H1 (cell line): ENCODE results near the gene ANO9. TPM values are rescaled to one million over a fixed set of nuclear protein-coding genes. Genes with fewer than 3 reads are reported as not detected.

ENCODE experiments used
- CTCF ChIA-PET: fragments of 300-600 bp; sonication (Branson Sonifier 250); formaldehyde crosslinking; loops from one replicate; lab custom pipeline; 2021; ENCODE audit not compliant: partially characterized antibody; lab: Charles Lee
- POLR2A ChIA-PET: fragments of 300-600 bp; sonication (Branson Sonifier 250); formaldehyde crosslinking; loops from one replicate; lab custom pipeline; 2021; ENCODE audit warnings: inconsistent platforms; ENCODE audit not compliant: partially characterized antibody; lab: Charles Lee
- DNase-seq, 2 experiments: peaks; one replicate each; pipeline versions ENCODE4 v3.0.0 to v3.0.0-alpha.2; 2010 to 2022; ENCODE audit warnings: low spot score in 2 of 2, low read depth in 1 of 2, mixed read lengths in 1 of 2
- FAIRE-seq: peaks from 2 replicates; lab custom pipeline; 2011; peaks lifted over from hg19 to GRCh38; lab: Jason Lieb, UNC
- H2AFZ ChIP-seq: 2 replicates; pipeline ENCODE4 v1.8.1; 2012; ENCODE audit warnings: low read length, inconsistent platforms
- H2AK5ac ChIP-seq: 2 replicates; pipeline ENCODE4 v1.6.1; 2013; ENCODE audit warnings: low read depth, low read length
- H2BK120ac ChIP-seq: replicated peaks from 2 replicates; pipeline ENCODE3; 2013; ENCODE audit warnings: low read depth, low read length, inconsistent platforms
- H2BK12ac ChIP-seq: 2 replicates; pipeline ENCODE4 v1.6.1; 2013; ENCODE audit warnings: low read depth, low read length
- H2BK15ac ChIP-seq: 2 replicates; pipeline ENCODE4 v1.6.1; 2013; ENCODE audit warnings: low read length
- H2BK20ac ChIP-seq: 2 replicates; pipeline ENCODE4 v1.6.1; 2013; ENCODE audit warnings: low read length
- H2BK5ac ChIP-seq: 2 replicates; pipeline ENCODE4 v1.6.1; 2013; ENCODE audit warnings: low read depth, low read length
- H3K14ac ChIP-seq: 2 replicates; pipeline ENCODE4 v1.6.1; 2013; ENCODE audit warnings: inconsistent platforms; ENCODE audit not compliant: insufficient read length
- H3K18ac ChIP-seq: 2 replicates; pipeline ENCODE4 v1.6.1; 2013; ENCODE audit warnings: low read length; ENCODE audit errors: extremely low read depth
- H3K23ac ChIP-seq: 2 replicates; pipeline ENCODE4 v1.6.1; 2013; ENCODE audit warnings: inconsistent platforms; ENCODE audit not compliant: insufficient read length
- H3K23me2 ChIP-seq: 2 replicates; pipeline ENCODE4 v1.6.1; 2013; ENCODE audit warnings: low read depth, low read length
- H3K27ac ChIP-seq: 2 replicates; pipeline ENCODE4 v1.6.1; 2011; ENCODE audit warnings: low read depth, low read length, inconsistent platforms
- H3K27me3 ChIP-seq, 4 experiments: replicated peaks in 1 of 4; 1 replicate in 1 of 4; 2 replicates in 3 of 4; pipeline versions ENCODE4 v1.6.1 to v1.8.1; 2011 to 2013; ENCODE audit warnings: low read length in 3 of 4, mild to moderate bottlenecking in 3 of 4, inconsistent platforms in 2 of 4, mixed read lengths in 2 of 4, moderate library complexity in 1 of 4; ENCODE audit not compliant: control insufficient read depth in 3 of 4, insufficient read depth in 3 of 4; ENCODE audit errors: extremely low read depth in 1 of 4
- H3K36me3 ChIP-seq, 4 experiments: 2 replicates each; pipeline versions ENCODE4 v1.6.1 to v1.8.1; 2011 to 2013; ENCODE audit warnings: mild to moderate bottlenecking in 4 of 4, low read length in 3 of 4, moderate library complexity in 2 of 4, control low read depth in 1 of 4, inconsistent platforms in 1 of 4; ENCODE audit not compliant: insufficient read depth in 4 of 4, control insufficient read depth in 2 of 4
- H3K4ac ChIP-seq: replicated peaks from 2 replicates; pipeline ENCODE3; 2013; ENCODE audit warnings: low read length, low read depth, mixed read lengths, inconsistent platforms; ENCODE audit not compliant: insufficient read length
- H3K4me1 ChIP-seq, 4 experiments: replicated peaks in 1 of 4; 1 replicate in 1 of 4; 2 replicates in 3 of 4; pipeline versions ENCODE4 v1.6.1 to v1.8.1; 2011 to 2013; ENCODE audit warnings: low read length in 3 of 4, inconsistent platforms in 2 of 4, mixed read lengths in 1 of 4; ENCODE audit not compliant: insufficient read depth in 4 of 4, control insufficient read depth in 3 of 4
- H3K4me2 ChIP-seq, 2 experiments: 2 replicates each; pipeline versions ENCODE4 v1.6.1 to v1.8.1; 2011 to 2013; ENCODE audit warnings: low read depth in 2 of 2, low read length in 2 of 2, control low read depth in 1 of 2, inconsistent platforms in 1 of 2, mild to moderate bottlenecking in 1 of 2; ENCODE audit not compliant: insufficient read depth in 1 of 2
- H3K4me3 ChIP-seq, 4 experiments: fragments of 200-600, 300-600 bp in 1 of 4; sonication (generic), shearing (Covaris generic), sonication (Bioruptor Twin) in 1 of 4; 2 replicates each; pipeline versions ENCODE4 v1.5.1 to v1.8.1; 2011 to 2016; ENCODE audit warnings: low read length in 4 of 4, low read depth in 3 of 4, control low read depth in 2 of 4, inconsistent platforms in 2 of 4, mild to moderate bottlenecking in 2 of 4, mixed read lengths in 1 of 4, moderate library complexity in 1 of 4; ENCODE audit not compliant: insufficient read depth in 2 of 4; ENCODE audit errors: extremely low read depth in 1 of 4
- H3K56ac ChIP-seq: replicated peaks from 2 replicates; pipeline ENCODE3; 2013; ENCODE audit warnings: low read depth, mild to moderate bottlenecking, mixed read lengths, low read length, inconsistent platforms; ENCODE audit not compliant: insufficient read length
- H3K79me1 ChIP-seq: 2 replicates; pipeline ENCODE4 v1.6.1; 2013; ENCODE audit warnings: low read depth, low read length, control low read depth
- H3K79me2 ChIP-seq, 2 experiments: 2 replicates each; pipeline versions ENCODE4 v1.6.1 to v1.8.1; 2012 to 2013; ENCODE audit warnings: low read length in 2 of 2, mild to moderate bottlenecking in 2 of 2, inconsistent platforms in 1 of 2; ENCODE audit not compliant: insufficient read depth in 2 of 2, control insufficient read depth in 1 of 2
- H3K9ac ChIP-seq, 4 experiments: replicated peaks in 1 of 4; 1 replicate in 1 of 4; 2 replicates in 3 of 4; pipeline versions ENCODE4 v1.6.1 to v1.8.1; 2011 to 2013; ENCODE audit warnings: low read depth in 3 of 4, low read length in 3 of 4, control low read depth in 2 of 4, mild to moderate bottlenecking in 2 of 4, moderate library complexity in 2 of 4, inconsistent platforms in 1 of 4; ENCODE audit errors: extremely low read depth in 1 of 4
- H3K9me3 ChIP-seq, 2 experiments: 2 replicates each; pipeline versions ENCODE4 v1.6.1 to v1.8.1; 2012 to 2013; ENCODE audit warnings: mild to moderate bottlenecking in 2 of 2, moderate library complexity in 2 of 2, control low read depth in 1 of 2, inconsistent platforms in 1 of 2, low read depth in 1 of 2, low read length in 1 of 2, mixed read lengths in 1 of 2; ENCODE audit not compliant: insufficient read depth in 2 of 2
- H4K20me1 ChIP-seq, 2 experiments: replicated peaks in 1 of 2; 2 replicates each; pipeline versions ENCODE3 to v1.8.1; 2011 to 2013; ENCODE audit warnings: inconsistent platforms in 2 of 2, low read length in 2 of 2, mild to moderate bottlenecking in 1 of 2; ENCODE audit not compliant: insufficient read depth in 2 of 2, control insufficient read depth in 1 of 2
- H4K5ac ChIP-seq: 2 replicates; pipeline ENCODE4 v1.6.1; 2013; ENCODE audit warnings: low read length, low read depth, mixed read lengths, inconsistent platforms; ENCODE audit not compliant: insufficient read length
- H4K8ac ChIP-seq: 2 replicates; pipeline ENCODE4 v1.8.0; 2013; ENCODE audit warnings: mild to moderate bottlenecking, moderate library complexity, low read length, inconsistent platforms; ENCODE audit not compliant: insufficient read depth; ENCODE audit errors: extremely low read depth
- H4K91ac ChIP-seq: replicated peaks from 2 replicates; pipeline ENCODE3; 2013; ENCODE audit warnings: low read length, mixed read lengths, inconsistent platforms; ENCODE audit not compliant: insufficient read length
- ASH2L ChIP-seq: fragments of 200-600, 300-600 bp; sonication (generic); IDR thresholded peaks from one replicate; pipeline ENCODE4 v1.7.1; 2017; ENCODE audit warnings: low read length
- BACH1 ChIP-seq: IDR thresholded peaks from 2 replicates; pipeline ENCODE4 v1.6.1; 2012; ENCODE audit warnings: low read length, improper control_type of control experiment
- BCL11A ChIP-seq, 2 experiments: IDR thresholded peaks; one replicate each; pipeline ENCODE4 v1.6.1; 2011; ENCODE audit warnings: low read depth in 2 of 2, low read length in 2 of 2, mild to moderate bottlenecking in 2 of 2
- CBX8 ChIP-seq: fragments of 300-800, 300-1000 bp; sonication (generic); IDR thresholded peaks from 2 replicates; pipeline ENCODE4 v1.7.1; 2016; ENCODE audit warnings: low read depth, low read length, borderline replicate concordance
- GTF2F1 ChIP-seq: IDR thresholded peaks from 2 replicates; pipeline ENCODE4 v1.6.1; 2012; ENCODE audit warnings: low read depth, low read length, improper control_type of control experiment, borderline replicate concordance
- KDM5A ChIP-seq: fragments of 200-600 bp; IDR thresholded peaks from 2 replicates; pipeline ENCODE4 v1.7.1; 2012; ENCODE audit warnings: mild to moderate bottlenecking, low read length, inconsistent platforms, mixed read lengths
- POLR2A ChIP-seq, 2 experiments: IDR thresholded peaks; 1 replicate in 1 of 2; 2 replicates in 1 of 2; pipeline ENCODE4 v1.6.1; 2011; ENCODE audit warnings: low read depth in 2 of 2, low read length in 2 of 2, mild to moderate bottlenecking in 2 of 2; ENCODE audit errors: control extremely low read depth in 1 of 2
- RNF2 ChIP-seq: fragments of 200-900, 300-1000 bp; sonication (generic); IDR thresholded peaks from 2 replicates; pipeline ENCODE4 v1.7.1; 2016; ENCODE audit warnings: borderline replicate concordance, low read depth, mild to moderate bottlenecking, antibody characterized with exemption, low read length; ENCODE audit not compliant: poor library complexity, severe bottlenecking; ENCODE audit errors: missing control alignments
- SIRT6 ChIP-seq: IDR thresholded peaks from one replicate; pipeline ENCODE4 v1.7.1; 2012; ENCODE audit warnings: low read length, inconsistent platforms
- SIX5 ChIP-seq: IDR thresholded peaks from 2 replicates; pipeline ENCODE4 v1.6.1; 2011; ENCODE audit warnings: mild to moderate bottlenecking, low read depth, low read length
- SP2 ChIP-seq: IDR thresholded peaks from 2 replicates; pipeline ENCODE4 v1.6.1; 2012; ENCODE audit warnings: mild to moderate bottlenecking, low read length, inconsistent platforms
- TEAD4 ChIP-seq: IDR thresholded peaks from 2 replicates; pipeline ENCODE4 v1.6.1; 2012; ENCODE audit warnings: low read depth, low read length, inconsistent platforms, mixed read lengths
- YY1 ChIP-seq: IDR thresholded peaks from 2 replicates; pipeline ENCODE4 v1.6.1; 2011; ENCODE audit warnings: low read depth, mild to moderate bottlenecking, low read length
- WGBS, 2 experiments: shearing (Covaris generic) in 1 of 2; methylation state at CpG; one replicate each; pipeline versions ENCODE4 v1.1.6 to v1.1.7; 2013 to 2015; ENCODE audit warnings: low lambda C conversion rate in 2 of 2, mixed read lengths in 2 of 2, inconsistent platforms in 1 of 2, low coverage in 1 of 2, missing lambda C conversion rate in 1 of 2; ENCODE audit not compliant: insufficient replicate concordance in 2 of 2, insufficient coverage in 1 of 2, insufficient read length in 1 of 2; ENCODE audit errors: extremely low coverage in 1 of 2, missing lambda C conversion rate in 1 of 2; 5-methylcytosine and 5-hydroxymethylcytosine counted together
- polyA plus RNA-seq, 7 experiments: library from polyadenylated mRNA; depleted of rRNA in 3 of 7; stranded (reverse) in 5 of 7; unstranded in 2 of 7; fragments of >200 nt in 5 of 7; fragments of 200-250 nt in 2 of 7; gene quantifications; 1 replicate in 5 of 7; 2 replicates in 1 of 7; 4 replicates in 1 of 7; pipeline versions ENCODE4 v1.2.1 to v1.2.3, GENCODE V29; 2011 to 2013; ENCODE audit warnings: missing spikeins in 2 of 7, mixed read lengths in 2 of 7
- total RNA-seq: library from RNA; stranded (reverse); fragmentation: NEBNext Ultra II Directional; extraction: Animal tissue kit (Norgen Biotek cat#: 25700); gene quantifications from 2 replicates; pipeline ENCODE4 v1.2.1, GENCODE V29; 2021
- TF ChIP-seq, protein P1 (sequence below): IDR thresholded peaks from 2 replicates; pipeline ENCODE4 v1.6.1; 2011; ENCODE audit warnings: low read length, improper control_type of control experiment

Gene ANO9
- total and polyA plus RNA-seq, 2 of the 8 experiments (the other 6 are each of a cell fraction or from before 2014, with no cell fraction given) = 20.0 to 20.7 TPM

DNA sequence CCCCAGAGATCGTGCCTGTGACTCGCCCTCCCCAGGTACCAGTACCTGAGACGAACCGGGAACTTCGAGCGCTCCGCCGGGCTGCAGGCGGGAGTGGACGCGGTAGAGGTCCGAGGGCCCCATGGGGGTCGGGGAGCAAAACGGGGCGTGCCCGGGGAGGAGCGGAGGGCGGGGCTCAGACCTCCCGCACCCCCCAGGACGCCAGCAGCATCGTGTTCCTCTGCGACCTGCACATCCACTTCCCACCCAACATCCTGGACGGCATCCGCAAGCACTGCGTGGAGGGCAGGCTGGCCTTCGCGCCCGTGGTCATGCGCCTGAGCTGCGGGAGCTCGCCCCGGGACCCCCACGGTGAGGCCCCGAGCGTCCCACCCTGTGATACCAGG is 61.7 kb downstream of the ANO9 start:
- no peak overlapping the region for H4K5ac ChIP-seq
- H3K9me3 ChIP-seq = no peaks in the 10 kb centered on the region; a peak in 1 of 4 replicates
- no peak overlapping the region for H3K56ac ChIP-seq
- 90% methylated on average over 22 of the region's 35 CpGs; no CpG with 5 or more reads in 1 of the 2 experiments for WGBS, 2 experiments
- FAIRE-seq (no peak), DNase-seq (no peak)
- H2AFZ ChIP-seq = no peak overlapping the region
- no peak overlapping the region for H3K4me2 ChIP-seq
- no peak overlapping the region for H4K91ac ChIP-seq
- no peaks in the 10 kb centered on the region for H3K79me2 ChIP-seq
- no peak overlapping the region for H2BK12ac ChIP-seq
- H3K4me3 ChIP-seq = no peak overlapping the region
- H3K23ac ChIP-seq = no peak overlapping the region
- no peak overlapping the region for H2AK5ac ChIP-seq
- H3K18ac ChIP-seq = no peak overlapping the region
- no peak overlapping the region for H2BK5ac ChIP-seq
- H3K14ac ChIP-seq = no peak overlapping the region
- no peak overlapping the region for H2BK15ac ChIP-seq
- ChIA-PET CTCF (interaction anchor here (1.0 kb wide), 2 partner anchors 10 to 17 kb away, joined by 3 to 4 read pairs; no protein-coding TSS in a partner anchor), POLR2A (interaction anchor here (0.8 to 1.9 kb wide), 6 partner anchors 9 to 26 kb away, joined by 3 to 6 read pairs (median 4); partner anchors contain the start of gene B4GALNT4)
- H3K79me1 ChIP-seq = no peaks in the 10 kb centered on the region
- no peak overlapping the region for H2BK20ac ChIP-seq
- no peaks in the 10 kb centered on the region for H3K27me3 ChIP-seq
- no peaks in the 10 kb centered on the region for H3K23me2 ChIP-seq
- H4K20me1 ChIP-seq = peaks cover 0 to 6% of the 10 kb centered on the region in 2 experiments
- H3K4me1 ChIP-seq = no peaks in the 10 kb centered on the region
- no peak overlapping the region; the same call in none of the 2 replicates for H4K8ac ChIP-seq
- H3K4ac ChIP-seq = no peak overlapping the region
- no peak overlapping the region for H2BK120ac ChIP-seq
- H3K27ac ChIP-seq = no peak overlapping the region
- H3K9ac ChIP-seq = no peak overlapping the region
- H3K36me3 ChIP-seq = peaks cover 0 to 46% (median 6%) of the 10 kb centered on the region in 4 experiments; a peak in 5 of 8 replicates
- no peak for TF ChIP-seq BACH1
- TF ChIP-seq SP2 = no peak
- TF ChIP-seq POLR2A (IDR thresholded peaks at IDR 0.05; ENCODE audit: control extremely low read depth in 1 of 2, low read depth in 2 of 2, low read length in 2 of 2) = no peak; a peak in 1 of 3 replicates
- no peak for TF ChIP-seq RNF2
- TF ChIP-seq BCL11A (IDR thresholded peaks at IDR 0.05; ENCODE audit: low read depth in 2 of 2, low read length in 2 of 2) = no peak
- no peak for TF ChIP-seq YY1
- no peak for TF ChIP-seq CBX8
- TF ChIP-seq KDM5A = no peak
- TF ChIP-seq, protein P1, sequence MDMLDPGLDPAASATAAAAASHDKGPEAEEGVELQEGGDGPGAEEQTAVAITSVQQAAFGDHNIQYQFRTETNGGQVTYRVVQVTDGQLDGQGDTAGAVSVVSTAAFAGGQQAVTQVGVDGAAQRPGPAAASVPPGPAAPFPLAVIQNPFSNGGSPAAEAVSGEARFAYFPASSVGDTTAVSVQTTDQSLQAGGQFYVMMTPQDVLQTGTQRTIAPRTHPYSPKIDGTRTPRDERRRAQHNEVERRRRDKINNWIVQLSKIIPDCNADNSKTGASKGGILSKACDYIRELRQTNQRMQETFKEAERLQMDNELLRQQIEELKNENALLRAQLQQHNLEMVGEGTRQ = no peak
- TF ChIP-seq ASH2L = no peak
- no peak for TF ChIP-seq SIX5
- no peak for TF ChIP-seq SIRT6
- no peak for TF ChIP-seq TEAD4
- no peak for TF ChIP-seq GTF2F1
